ENCODE results near the gene RBMS3.

DNA sequence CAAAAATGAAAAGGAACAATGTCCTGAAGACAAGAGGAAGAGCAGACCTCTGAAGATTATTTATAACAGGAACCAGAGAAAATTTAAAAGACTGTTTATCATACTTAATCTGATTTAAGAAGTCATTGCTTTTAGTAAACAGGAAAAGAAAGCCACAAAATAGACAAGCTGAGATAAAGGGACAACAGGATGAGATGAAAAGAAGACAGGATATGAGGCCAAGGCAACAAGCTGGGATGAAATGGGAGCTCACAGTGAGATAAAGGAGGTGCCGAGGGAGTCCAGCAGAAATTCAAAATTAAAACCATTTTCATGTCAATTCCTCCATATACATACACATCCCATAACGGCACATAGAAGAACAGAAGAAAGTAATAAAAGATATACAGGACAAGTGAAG, 277.0 kb downstream of the RBMS3 start:
- TF ChIP-seq POLR2A (IDR thresholded peaks at IDR 0.05): no peak
- TF ChIP-seq CTCF (IDR thresholded peaks at IDR 0.05): no peak
